ENCODE results near the gene CFLAR. TPM values are rescaled to one million over a fixed set of nuclear protein-coding genes. Genes with fewer than 3 reads are reported as not detected.

The CFLAR gene
- total RNA-seq, 2 donors from 2014 or later = 232 to 385 TPM

- no peak overlapping the region for H3K27ac Mint-ChIP-seq
- ATAC-seq (replicated peaks in 1 of 2) (no peak), DNase-seq (no peak)
- peaks cover 5 to 8% of the 10 kb centered on the region in 2 donors for H3K36me3 Mint-ChIP-seq (ENCODE audit: insufficient read depth in 2 of 2)
- H3K4me1 Mint-ChIP-seq (ENCODE audit: low read depth) = peaks cover 23% of the 10 kb centered on the region
- no peaks in the 10 kb centered on the region for H3K9me3 Mint-ChIP-seq
- no peaks in the 10 kb centered on the region for H3K27me3 Mint-ChIP-seq (ENCODE audit: low read depth)
- H3K4me3 Mint-ChIP-seq = no peak overlapping the region
Measured at GRCh38 chr2:201203916-201204654, 88.1 kb downstream of the CFLAR start.

GRCh38 chr2:201204655-201205514 is 88.9 kb downstream of the CFLAR start:
- H3K4me3 Mint-ChIP-seq = no peak overlapping the region
- H3K27me3 Mint-ChIP-seq (ENCODE audit: low read depth) = no peaks in the 10 kb centered on the region
- ATAC-seq (replicated peaks in 1 of 2) (no peak), DNase-seq (no peak)
- peaks cover 6 to 11% of the 10 kb centered on the region in 2 donors for H3K36me3 Mint-ChIP-seq (ENCODE audit: insufficient read depth in 2 of 2)
- H3K9me3 Mint-ChIP-seq = no peaks in the 10 kb centered on the region
- H3K4me1 Mint-ChIP-seq (ENCODE audit: low read depth) = peaks cover 20% of the 10 kb centered on the region
- no peak overlapping the region for H3K27ac Mint-ChIP-seq

- ATAC-seq (replicated peaks in 1 of 2) = no peak
- Mint-ChIP-seq H3K36me3 (ENCODE audit: insufficient read depth in 2 of 2) (peaks cover 2 to 7% of the 10 kb centered on the region in 2 donors), H3K9me3 (no peaks in the 10 kb centered on the region), H3K27ac (no peak overlapping the region), H3K27me3 (ENCODE audit: low read depth) (no peaks in the 10 kb centered on the region), H3K4me3 (no peak overlapping the region), H3K4me1 (ENCODE audit: low read depth) (peaks cover 16% of the 10 kb centered on the region)
- no peak for DNase-seq
Measured at GRCh38 chr2:201205515-201205849, 89.5 kb downstream of the CFLAR start.

- Mint-ChIP-seq H3K27me3 (ENCODE audit: low read depth) (no peaks in the 10 kb centered on the region), H3K27ac (no peak overlapping the region), H3K4me1 (ENCODE audit: low read depth) (peaks cover 16% of the 10 kb centered on the region), H3K9me3 (no peaks in the 10 kb centered on the region), H3K36me3 (ENCODE audit: insufficient read depth in 2 of 2) (peaks cover 2 to 8% of the 10 kb centered on the region in 2 donors), H3K4me3 (no peak overlapping the region)
- DNase-seq = no peak
- no peak for ATAC-seq (replicated peaks in 1 of 2)
Measured at GRCh38 chr2:201208563-201209252, 92.7 kb downstream of the CFLAR start.

GRCh38 chr2:201215963-201216362 is 100.0 kb downstream of the CFLAR start:
- Mint-ChIP-seq H3K4me1 (ENCODE audit: low read depth) (peaks cover 32% of the 10 kb centered on the region), H3K27ac (no peak overlapping the region), H3K4me3 (no peak overlapping the region), H3K27me3 (ENCODE audit: low read depth) (no peaks in the 10 kb centered on the region), H3K9me3 (no peaks in the 10 kb centered on the region), H3K36me3 (ENCODE audit: insufficient read depth in 2 of 2) (peaks cover 0 to 2% of the 10 kb centered on the region in 2 donors)
- no peak for DNase-seq
- no peak for ATAC-seq (replicated peaks in 1 of 2)

GRCh38 chr2:201216918-201217317 is 101.0 kb downstream of the CFLAR start:
- H3K36me3 Mint-ChIP-seq (ENCODE audit: insufficient read depth in 2 of 2) = peaks cover 0 to 2% of the 10 kb centered on the region in 2 donors
- peaks cover 37% of the 10 kb centered on the region for H3K4me1 Mint-ChIP-seq (ENCODE audit: low read depth)
- peak; percentile 63 to 71 for ATAC-seq (replicated peaks in 1 of 2)
- H3K4me3 Mint-ChIP-seq = no peak overlapping the region
- no peak overlapping the region for H3K27ac Mint-ChIP-seq
- no peaks in the 10 kb centered on the region for H3K27me3 Mint-ChIP-seq (ENCODE audit: low read depth)
- no peak for DNase-seq
- no peaks in the 10 kb centered on the region for H3K9me3 Mint-ChIP-seq

- DNase-seq (no peak), ATAC-seq (replicated peaks in 1 of 2) (no peak)
- Mint-ChIP-seq H3K4me3 (no peak overlapping the region), H3K9me3 (no peaks in the 10 kb centered on the region), H3K4me1 (ENCODE audit: low read depth) (peaks cover 55% of the 10 kb centered on the region), H3K36me3 (ENCODE audit: insufficient read depth in 2 of 2) (peaks cover 0 to 2% of the 10 kb centered on the region in 2 donors), H3K27ac (no peak overlapping the region), H3K27me3 (ENCODE audit: low read depth) (no peaks in the 10 kb centered on the region)
Measured at GRCh38 chr2:201218780-201219179, 102.8 kb downstream of the CFLAR start.

GRCh38 chr2:201219328-201220096 is 103.5 kb downstream of the CFLAR start:
- H3K4me1 Mint-ChIP-seq (ENCODE audit: low read depth) = peaks cover 57% of the 10 kb centered on the region

GRCh38 chr2:201220102-201220570 is 104.2 kb downstream of the CFLAR start:
- no peaks in the 10 kb centered on the region for H3K9me3 Mint-ChIP-seq
- ATAC-seq (replicated peaks in 1 of 2) (no peak), DNase-seq (no peak)
- peaks cover 0 to 2% of the 10 kb centered on the region in 2 donors for H3K36me3 Mint-ChIP-seq (ENCODE audit: insufficient read depth in 2 of 2)
- peak overlapping the region; percentile 34 for H3K27ac Mint-ChIP-seq
- H3K4me1 Mint-ChIP-seq (ENCODE audit: low read depth) = peaks cover 57% of the 10 kb centered on the region
- no peaks in the 10 kb centered on the region for H3K27me3 Mint-ChIP-seq (ENCODE audit: low read depth)
- H3K4me3 Mint-ChIP-seq = no peak overlapping the region

More at GRCh38 chr2:201219328-201220096, 103.5 kb downstream of the CFLAR start:
- Mint-ChIP-seq H3K27ac (peak overlapping the region; percentile 18), H3K9me3 (no peaks in the 10 kb centered on the region), H3K27me3 (ENCODE audit: low read depth) (no peaks in the 10 kb centered on the region), H3K4me3 (no peak overlapping the region), H3K36me3 (ENCODE audit: insufficient read depth in 2 of 2) (peaks cover 0 to 2% of the 10 kb centered on the region in 2 donors)
- DNase-seq (no peak), ATAC-seq (replicated peaks in 1 of 2) (no peak)

GRCh38 chr2:201223089-201224073 is 107.4 kb downstream of the CFLAR start:
- H3K36me3 Mint-ChIP-seq (ENCODE audit: insufficient read depth in 2 of 2) = peaks cover 0 to 2% of the 10 kb centered on the region in 2 donors
- DNase-seq (no peak), ATAC-seq (replicated peaks in 1 of 2) (peak; percentile 52 to 54)
- H3K9me3 Mint-ChIP-seq = no peaks in the 10 kb centered on the region
- no peaks in the 10 kb centered on the region for H3K27me3 Mint-ChIP-seq (ENCODE audit: low read depth)
- H3K27ac Mint-ChIP-seq = peak overlapping the region; percentile 47
- H3K4me3 Mint-ChIP-seq = peak overlapping the region; percentile 16 to 43
- peaks cover 50% of the 10 kb centered on the region for H3K4me1 Mint-ChIP-seq (ENCODE audit: low read depth)
